ENCODE data around the gene OSBPL10.

Gene OSBPL10

GRCh38 chr3:31974471-31974870 is 6.6 kb downstream of the OSBPL10 start:
- H3K36me3 ChIP-seq (ENCODE audit: control insufficient read depth, insufficient read depth, low read length): no peaks in the 10 kb centered on the region
- no peak for DNase-seq
- peaks cover 10% of the 10 kb centered on the region for H3K27me3 ChIP-seq (replicated peaks; ENCODE audit: control insufficient read depth, insufficient read depth, low read length, poor library complexity, severe bottlenecking)
- no peak overlapping the region for H3K27ac ChIP-seq (ENCODE audit: insufficient read depth, low read length, poor library complexity, severe bottlenecking)
- no peak overlapping the region for H3K4me3 ChIP-seq (ENCODE audit: insufficient read depth, low read depth, low read length, poor library complexity, severe bottlenecking)
- no peaks in the 10 kb centered on the region for H3K4me1 ChIP-seq (ENCODE audit: control insufficient read depth, insufficient read depth, low read length, poor library complexity, severe bottlenecking)
- H3K9me3 ChIP-seq (ENCODE audit: control insufficient read depth, low read length): no peaks in the 10 kb centered on the region

- H3K36me3 ChIP-seq (ENCODE audit: control insufficient read depth, insufficient read depth, low read length): no peaks in the 10 kb centered on the region
- H3K27ac ChIP-seq (ENCODE audit: insufficient read depth, low read length, poor library complexity, severe bottlenecking): no peak overlapping the region
- no peak for DNase-seq
- H3K9me3 ChIP-seq (ENCODE audit: control insufficient read depth, low read length): no peaks in the 10 kb centered on the region
- H3K27me3 ChIP-seq (replicated peaks; ENCODE audit: control insufficient read depth, insufficient read depth, low read length, poor library complexity, severe bottlenecking): peaks cover 4% of the 10 kb centered on the region
- H3K4me1 ChIP-seq (ENCODE audit: control insufficient read depth, insufficient read depth, low read length, poor library complexity, severe bottlenecking): no peaks in the 10 kb centered on the region
- no peak overlapping the region for H3K4me3 ChIP-seq (ENCODE audit: insufficient read depth, low read depth, low read length, poor library complexity, severe bottlenecking)
These were observed 7.2 kb downstream of the OSBPL10 start for GRCh38 chr3:31973837-31974236.

DNA sequence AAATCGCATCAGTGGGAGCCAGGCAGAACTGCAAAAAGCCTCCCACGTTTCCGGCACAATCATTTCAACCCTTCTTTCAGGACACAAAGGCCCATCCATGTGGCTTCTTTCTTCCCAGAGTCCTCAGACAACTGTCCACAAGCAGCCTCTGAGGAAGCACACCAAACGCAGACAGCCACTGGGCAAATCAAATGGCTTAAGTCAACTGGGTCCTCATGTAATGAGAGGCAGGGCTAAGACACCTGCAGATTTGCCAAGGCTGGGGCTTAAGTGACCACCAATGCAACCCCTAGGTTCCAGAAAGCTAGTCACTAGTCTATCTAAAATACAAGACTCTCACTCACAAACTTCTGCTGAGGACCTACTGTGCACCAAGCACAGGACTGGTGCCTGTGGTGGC is 8.0 kb downstream of the OSBPL10 start:
- H3K27me3 ChIP-seq (replicated peaks; ENCODE audit: control insufficient read depth, insufficient read depth, low read length, poor library complexity, severe bottlenecking): no peaks in the 10 kb centered on the region
- no peak overlapping the region for H3K4me3 ChIP-seq (ENCODE audit: insufficient read depth, low read depth, low read length, poor library complexity, severe bottlenecking)
- no peaks in the 10 kb centered on the region for H3K4me1 ChIP-seq (ENCODE audit: control insufficient read depth, insufficient read depth, low read length, poor library complexity, severe bottlenecking)
- no peaks in the 10 kb centered on the region for H3K9me3 ChIP-seq (ENCODE audit: control insufficient read depth, low read length)
- no peaks in the 10 kb centered on the region for H3K36me3 ChIP-seq (ENCODE audit: control insufficient read depth, insufficient read depth, low read length)
- DNase-seq: no peak
- H3K27ac ChIP-seq (ENCODE audit: insufficient read depth, low read length, poor library complexity, severe bottlenecking): no peak overlapping the region

GRCh38 chr3:31971607-31972006 is 9.5 kb downstream of the OSBPL10 start:
- Histone ChIP-seq H3K4me3 (ENCODE audit: insufficient read depth, low read depth, low read length, poor library complexity, severe bottlenecking) (no peak overlapping the region), H3K9me3 (ENCODE audit: control insufficient read depth, low read length) (no peaks in the 10 kb centered on the region), H3K27ac (ENCODE audit: insufficient read depth, low read length, poor library complexity, severe bottlenecking) (no peak overlapping the region), H3K36me3 (ENCODE audit: control insufficient read depth, insufficient read depth, low read length) (no peaks in the 10 kb centered on the region), H3K4me1 (ENCODE audit: control insufficient read depth, insufficient read depth, low read length, poor library complexity, severe bottlenecking) (no peaks in the 10 kb centered on the region), H3K27me3 (replicated peaks; ENCODE audit: control insufficient read depth, insufficient read depth, low read length, poor library complexity, severe bottlenecking) (no peaks in the 10 kb centered on the region)
- DNase-seq: no peak

DNA sequence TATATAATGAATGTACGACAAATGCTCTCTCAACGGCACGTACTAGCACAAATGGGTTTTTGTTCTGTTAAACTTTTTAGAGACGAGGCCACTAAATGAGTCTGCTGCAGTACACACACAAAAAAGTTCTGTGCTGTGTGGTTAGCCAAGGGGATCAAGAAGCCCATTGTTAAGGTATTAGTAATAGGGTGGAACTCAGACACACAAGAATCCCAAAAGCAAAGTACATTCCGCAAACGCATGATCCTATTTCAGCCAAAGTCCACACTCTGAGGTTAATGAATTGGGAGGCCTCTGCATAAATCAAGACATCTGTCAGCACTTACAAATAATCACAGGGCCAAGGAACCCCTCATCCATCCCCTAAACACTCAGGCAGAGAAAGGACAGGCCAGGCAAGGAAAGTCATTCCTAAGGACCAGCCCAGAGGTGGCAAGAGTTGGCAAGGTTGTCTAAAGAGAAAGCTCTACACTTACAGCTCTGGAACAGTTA is 12.1 kb downstream of the OSBPL10 start:
- no peaks in the 10 kb centered on the region for H3K27me3 ChIP-seq (replicated peaks; ENCODE audit: control insufficient read depth, insufficient read depth, low read length, poor library complexity, severe bottlenecking)
- no peak for DNase-seq
- no peaks in the 10 kb centered on the region for H3K4me1 ChIP-seq (ENCODE audit: control insufficient read depth, insufficient read depth, low read length, poor library complexity, severe bottlenecking)
- H3K4me3 ChIP-seq (ENCODE audit: insufficient read depth, low read depth, low read length, poor library complexity, severe bottlenecking): no peak overlapping the region
- no peak overlapping the region for H3K27ac ChIP-seq (ENCODE audit: insufficient read depth, low read length, poor library complexity, severe bottlenecking)
- H3K36me3 ChIP-seq (ENCODE audit: control insufficient read depth, insufficient read depth, low read length): no peaks in the 10 kb centered on the region
- no peaks in the 10 kb centered on the region for H3K9me3 ChIP-seq (ENCODE audit: control insufficient read depth, low read length)

DNA sequence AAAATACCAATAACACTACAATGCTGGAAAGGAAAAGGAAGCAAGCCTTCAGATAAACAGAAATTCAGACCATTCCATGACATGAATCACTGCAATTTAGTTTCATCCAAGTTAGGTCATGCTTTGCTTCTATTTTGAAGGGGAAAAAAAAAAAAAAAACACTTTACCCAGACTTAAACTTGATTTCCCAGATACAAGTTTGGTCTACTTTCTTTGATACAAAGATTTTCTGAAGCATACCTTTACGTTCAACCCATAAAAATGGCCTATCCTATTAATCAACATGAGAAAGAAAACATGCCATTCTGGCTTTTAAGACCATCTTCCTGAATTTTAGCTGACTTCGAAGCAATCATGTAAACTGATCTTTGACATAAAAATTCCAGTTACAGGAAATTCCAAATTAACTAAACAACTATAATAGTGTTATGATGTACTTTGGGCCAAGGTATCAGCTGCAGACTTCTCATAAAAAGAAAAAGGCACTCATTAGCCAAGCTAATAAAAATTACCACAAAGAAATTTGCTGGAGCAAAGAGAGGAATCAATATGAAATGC is 12.6 kb downstream of the OSBPL10 start:
- no peak overlapping the region for H3K27ac ChIP-seq (ENCODE audit: insufficient read depth, low read length, poor library complexity, severe bottlenecking)
- H3K27me3 ChIP-seq (replicated peaks; ENCODE audit: control insufficient read depth, insufficient read depth, low read length, poor library complexity, severe bottlenecking): no peaks in the 10 kb centered on the region
- no peaks in the 10 kb centered on the region for H3K4me1 ChIP-seq (ENCODE audit: control insufficient read depth, insufficient read depth, low read length, poor library complexity, severe bottlenecking)
- no peaks in the 10 kb centered on the region for H3K9me3 ChIP-seq (ENCODE audit: control insufficient read depth, low read length)
- no peak overlapping the region for H3K4me3 ChIP-seq (ENCODE audit: insufficient read depth, low read depth, low read length, poor library complexity, severe bottlenecking)
- no peak for DNase-seq
- no peaks in the 10 kb centered on the region for H3K36me3 ChIP-seq (ENCODE audit: control insufficient read depth, insufficient read depth, low read length)

- DNase-seq: no peak
- Histone ChIP-seq H3K9me3 (ENCODE audit: control insufficient read depth, low read length) (no peaks in the 10 kb centered on the region), H3K27ac (ENCODE audit: insufficient read depth, low read length, poor library complexity, severe bottlenecking) (no peak overlapping the region), H3K27me3 (replicated peaks; ENCODE audit: control insufficient read depth, insufficient read depth, low read length, poor library complexity, severe bottlenecking) (no peaks in the 10 kb centered on the region), H3K36me3 (ENCODE audit: control insufficient read depth, insufficient read depth, low read length) (no peaks in the 10 kb centered on the region), H3K4me1 (ENCODE audit: control insufficient read depth, insufficient read depth, low read length, poor library complexity, severe bottlenecking) (no peaks in the 10 kb centered on the region), H3K4me3 (ENCODE audit: insufficient read depth, low read depth, low read length, poor library complexity, severe bottlenecking) (no peak overlapping the region)
These were observed 13.5 kb downstream of the OSBPL10 start for GRCh38 chr3:31967592-31967991.

GRCh38 chr3:31966978-31967591 is 14.0 kb downstream of the OSBPL10 start:
- Histone ChIP-seq H3K27ac (ENCODE audit: insufficient read depth, low read length, poor library complexity, severe bottlenecking) (no peak overlapping the region), H3K4me1 (ENCODE audit: control insufficient read depth, insufficient read depth, low read length, poor library complexity, severe bottlenecking) (no peaks in the 10 kb centered on the region), H3K4me3 (ENCODE audit: insufficient read depth, low read depth, low read length, poor library complexity, severe bottlenecking) (no peak overlapping the region), H3K36me3 (ENCODE audit: control insufficient read depth, insufficient read depth, low read length) (no peaks in the 10 kb centered on the region), H3K9me3 (ENCODE audit: control insufficient read depth, low read length) (no peaks in the 10 kb centered on the region), H3K27me3 (replicated peaks; ENCODE audit: control insufficient read depth, insufficient read depth, low read length, poor library complexity, severe bottlenecking) (no peaks in the 10 kb centered on the region)
- DNase-seq: no peak

GRCh38 chr3:31962801-31963205 is 18.3 kb downstream of the OSBPL10 start:
- no peak for DNase-seq
- no peak overlapping the region for H3K27ac ChIP-seq (ENCODE audit: insufficient read depth, low read length, poor library complexity, severe bottlenecking)
- no peaks in the 10 kb centered on the region for H3K4me1 ChIP-seq (ENCODE audit: control insufficient read depth, insufficient read depth, low read length, poor library complexity, severe bottlenecking)
- no peak overlapping the region for H3K4me3 ChIP-seq (ENCODE audit: insufficient read depth, low read depth, low read length, poor library complexity, severe bottlenecking)
- H3K36me3 ChIP-seq (ENCODE audit: control insufficient read depth, insufficient read depth, low read length): no peaks in the 10 kb centered on the region
- no peaks in the 10 kb centered on the region for H3K27me3 ChIP-seq (replicated peaks; ENCODE audit: control insufficient read depth, insufficient read depth, low read length, poor library complexity, severe bottlenecking)
- H3K9me3 ChIP-seq (ENCODE audit: control insufficient read depth, low read length): no peaks in the 10 kb centered on the region

DNA sequence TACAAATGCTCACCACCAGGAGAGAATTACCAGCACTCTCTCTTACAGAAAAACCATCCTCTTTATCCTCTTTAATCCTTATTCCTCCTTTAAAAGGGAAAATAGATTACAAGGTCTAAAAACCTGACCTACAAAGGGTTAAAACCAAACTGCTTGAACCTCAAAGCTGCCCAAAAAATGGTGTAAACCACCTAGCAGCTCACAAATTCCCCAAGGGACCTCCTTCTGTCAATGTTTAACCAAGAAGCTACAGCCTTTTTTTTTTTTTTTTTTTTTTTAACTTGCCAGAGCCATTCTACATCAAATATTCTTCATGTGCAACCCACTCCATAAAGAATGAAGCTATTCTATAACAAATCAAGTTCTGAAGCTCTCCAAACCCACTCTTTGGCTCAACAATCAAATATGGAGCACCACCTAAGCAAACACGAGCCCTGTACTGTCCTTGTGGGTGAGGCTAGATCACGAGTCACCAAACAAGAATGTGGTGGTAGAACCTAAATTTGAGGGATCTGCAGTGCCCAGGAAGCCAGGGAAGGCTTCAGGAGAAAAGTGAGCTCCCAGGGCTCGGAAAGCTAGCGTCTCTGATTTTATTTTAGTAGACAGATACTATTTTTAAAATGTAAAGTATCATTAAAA is 20.1 kb downstream of the OSBPL10 start:
- no peaks in the 10 kb centered on the region for H3K9me3 ChIP-seq (ENCODE audit: control insufficient read depth, low read length)
- no peaks in the 10 kb centered on the region for H3K36me3 ChIP-seq (ENCODE audit: control insufficient read depth, insufficient read depth, low read length)
- DNase-seq: no peak
- no peak overlapping the region for H3K27ac ChIP-seq (ENCODE audit: insufficient read depth, low read length, poor library complexity, severe bottlenecking)
- H3K4me1 ChIP-seq (ENCODE audit: control insufficient read depth, insufficient read depth, low read length, poor library complexity, severe bottlenecking): no peaks in the 10 kb centered on the region
- no peak overlapping the region for H3K4me3 ChIP-seq (ENCODE audit: insufficient read depth, low read depth, low read length, poor library complexity, severe bottlenecking)
- no peaks in the 10 kb centered on the region for H3K27me3 ChIP-seq (replicated peaks; ENCODE audit: control insufficient read depth, insufficient read depth, low read length, poor library complexity, severe bottlenecking)
